IPS DF 6.9 (cell line): ENCODE measurements around the gene SLC29A4.
"Not testable (repeated sequence)": the region's sequence is repeated elsewhere in the genome, so short reads cannot be mapped to it uniquely, and the experiment has no call there.

ENCODE experiments used
- DNase-seq: peaks from one replicate; pipeline ENCODE4 v3.0.0-alpha.2; 2013; ENCODE audit warnings: low read depth, low spot score
- H3K27ac ChIP-seq: one replicate; pipeline ENCODE4 v1.5.1; 2013; ENCODE audit warnings: low read length, control low read depth
- H3K27me3 ChIP-seq: 2 replicates; pipeline ENCODE4 v1.6.1; 2013; ENCODE audit warnings: mild to moderate bottlenecking, low read length; ENCODE audit not compliant: control insufficient read depth, insufficient read depth
- H3K36me3 ChIP-seq: 2 replicates; pipeline ENCODE4 v1.6.1; 2013; ENCODE audit warnings: low read length; ENCODE audit not compliant: control insufficient read depth, insufficient read depth
- H3K4me1 ChIP-seq: 2 replicates; pipeline ENCODE4 v1.6.1; 2013; ENCODE audit warnings: low read length; ENCODE audit not compliant: control insufficient read depth, insufficient read depth
- H3K4me3 ChIP-seq: 2 replicates; pipeline ENCODE4 v1.5.1; 2013; ENCODE audit warnings: mild to moderate bottlenecking, low read length
- H3K9me3 ChIP-seq: 2 replicates; pipeline ENCODE4 v1.6.1; 2013; ENCODE audit warnings: low read length, inconsistent platforms; ENCODE audit not compliant: control insufficient read depth, insufficient read depth
- WGBS: extraction: QIAGEN DNeasy Blood & Tissue Kit; methylation state at CpG from one replicate; pipeline ENCODE4 v1.1.7; 2013; ENCODE audit warnings: mixed read lengths, missing lambda C conversion rate; ENCODE audit not compliant: insufficient read length, insufficient coverage; 5-methylcytosine and 5-hydroxymethylcytosine counted together

SLC29A4 gene

DNA sequence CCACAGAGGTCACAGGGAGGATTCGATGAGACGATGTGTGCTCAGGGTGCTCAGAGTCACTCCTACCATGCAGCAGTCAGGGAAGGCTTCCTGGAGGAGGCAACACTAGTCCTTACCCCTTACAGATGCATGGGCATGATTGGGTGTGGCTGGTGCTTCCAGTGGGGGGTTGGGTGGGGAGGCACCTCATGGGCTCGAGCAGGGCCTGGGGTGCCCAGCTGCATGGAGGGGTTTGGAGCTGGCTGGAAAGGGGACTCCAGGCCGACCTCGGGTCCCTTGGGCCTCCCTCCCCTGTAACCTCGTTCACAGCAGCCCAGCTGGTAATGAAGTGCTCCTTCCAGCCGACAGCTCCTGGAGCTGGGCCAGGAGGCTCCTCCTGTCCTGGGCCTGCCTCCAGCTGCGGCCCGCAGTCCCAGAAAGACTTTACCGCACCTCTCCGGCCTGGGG, 7.7 kb upstream of the SLC29A4 start:
- not testable (repeated sequence) for H3K27me3 ChIP-seq, H3K9me3 ChIP-seq, H3K4me3 ChIP-seq, H3K27ac ChIP-seq, H3K4me1 ChIP-seq, H3K36me3 ChIP-seq, DNase-seq
- WGBS: no CpG with 5 or more reads among the region's 11 CpGs

DNA sequence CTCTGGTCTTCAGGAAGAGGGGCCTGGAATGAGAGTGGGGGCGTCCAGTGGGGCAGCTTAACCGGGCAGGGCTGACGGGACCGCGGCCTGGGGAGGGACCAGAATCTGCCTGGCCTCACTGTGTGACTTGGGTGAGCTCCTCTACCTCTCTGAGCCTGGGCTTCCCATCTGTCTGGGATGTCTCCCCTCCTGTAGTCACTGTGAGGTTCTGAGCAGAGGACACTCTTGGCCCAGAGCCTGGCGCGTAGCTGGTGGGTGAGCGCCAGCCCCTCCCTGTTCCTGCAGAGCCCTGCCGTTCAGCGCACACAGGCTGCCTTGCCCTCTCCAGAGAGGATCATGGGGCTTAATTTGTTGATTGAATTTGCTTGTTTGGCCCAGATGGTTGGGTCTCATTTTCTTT, 7.2 kb upstream of the SLC29A4 start:
- WGBS: no CpG with 5 or more reads among the region's 10 CpGs
- H3K27me3 ChIP-seq, H3K27ac ChIP-seq, H3K9me3 ChIP-seq, DNase-seq, H3K36me3 ChIP-seq, H3K4me1 ChIP-seq, H3K4me3 ChIP-seq: not testable (repeated sequence)

DNA sequence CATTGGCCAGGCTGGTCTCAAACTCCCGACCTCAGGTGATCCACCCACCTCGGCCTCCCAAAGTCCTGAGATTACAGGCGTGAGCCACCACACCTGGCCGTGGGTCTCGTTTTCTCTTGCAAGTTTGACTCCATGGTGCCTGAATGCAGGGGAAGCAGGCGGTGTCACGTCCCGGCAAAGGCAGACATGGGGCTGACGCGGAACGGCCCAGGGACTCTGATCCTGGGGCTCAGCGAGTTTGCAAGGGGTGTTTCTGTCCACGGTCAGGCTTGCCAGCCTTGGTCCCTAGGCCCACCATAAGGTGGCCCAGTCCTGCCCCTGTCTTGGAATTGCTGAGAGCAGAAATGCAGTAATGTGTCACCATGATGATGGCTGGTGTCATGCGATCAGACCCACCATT, 6.6 kb upstream of the SLC29A4 start:
- WGBS: no CpG with 5 or more reads among the region's 14 CpGs
- not testable (repeated sequence) for H3K9me3 ChIP-seq, H3K27ac ChIP-seq, H3K36me3 ChIP-seq, DNase-seq, H3K4me3 ChIP-seq, H3K4me1 ChIP-seq, H3K27me3 ChIP-seq

DNA sequence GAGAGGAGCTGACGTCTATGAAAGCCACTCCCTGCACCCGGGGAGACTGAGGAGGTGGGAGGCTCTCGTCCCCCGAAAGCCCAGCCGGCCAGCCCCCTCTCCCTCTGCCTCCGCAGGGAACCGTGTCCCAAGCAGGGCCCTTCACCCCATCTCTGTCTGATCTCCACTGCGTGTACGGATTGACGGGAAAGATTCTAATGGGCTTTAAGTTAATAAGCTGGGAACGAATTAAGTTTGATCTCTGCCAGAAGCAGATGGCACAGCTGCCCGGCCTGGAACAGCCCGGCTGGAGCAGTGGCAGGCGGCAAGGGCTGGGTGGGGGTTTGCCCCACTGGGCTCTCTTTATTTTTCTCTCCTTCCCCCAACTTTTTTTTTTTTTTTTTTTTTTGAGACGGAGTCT, 6.1 kb upstream of the SLC29A4 start:
- no peak for DNase-seq
- Histone ChIP-seq H3K4me1 (no peaks in the 10 kb centered on the region), H3K4me3 (no peak overlapping the region), H3K27me3 (no peaks in the 10 kb centered on the region), H3K36me3 (no peaks in the 10 kb centered on the region), H3K27ac (no peak overlapping the region), H3K9me3 (no peaks in the 10 kb centered on the region)
- WGBS: no CpG with 5 or more reads among the region's 15 CpGs

DNA sequence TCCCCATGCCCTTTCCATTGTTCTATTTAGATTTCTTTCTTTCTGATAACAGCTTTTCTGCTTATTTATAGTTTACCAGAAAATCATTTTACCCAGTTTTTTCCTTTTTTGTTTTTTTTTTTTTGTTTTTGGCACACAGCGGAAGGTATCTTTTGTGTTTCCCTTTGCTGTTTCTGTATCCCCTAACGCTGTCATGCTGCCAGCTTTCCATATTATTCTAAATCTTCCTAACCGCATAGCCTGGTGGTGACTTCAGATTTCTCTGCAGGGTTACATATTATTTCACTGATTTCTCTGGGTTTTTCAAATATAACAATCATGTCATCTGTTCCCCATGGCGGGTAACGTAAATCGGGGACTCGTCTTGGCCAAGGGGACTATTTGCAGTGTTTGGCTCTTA, 4.0 kb upstream of the SLC29A4 start:
- Histone ChIP-seq H3K27me3 (no peaks in the 10 kb centered on the region; the same call in 1 of the 2 replicates), H3K36me3 (no peaks in the 10 kb centered on the region), H3K9me3 (no peaks in the 10 kb centered on the region), H3K27ac (no peak overlapping the region), H3K4me3 (no peak overlapping the region), H3K4me1 (no peaks in the 10 kb centered on the region)
- DNase-seq: no peak
- WGBS: no CpG with 5 or more reads among the region's 7 CpGs

DNA sequence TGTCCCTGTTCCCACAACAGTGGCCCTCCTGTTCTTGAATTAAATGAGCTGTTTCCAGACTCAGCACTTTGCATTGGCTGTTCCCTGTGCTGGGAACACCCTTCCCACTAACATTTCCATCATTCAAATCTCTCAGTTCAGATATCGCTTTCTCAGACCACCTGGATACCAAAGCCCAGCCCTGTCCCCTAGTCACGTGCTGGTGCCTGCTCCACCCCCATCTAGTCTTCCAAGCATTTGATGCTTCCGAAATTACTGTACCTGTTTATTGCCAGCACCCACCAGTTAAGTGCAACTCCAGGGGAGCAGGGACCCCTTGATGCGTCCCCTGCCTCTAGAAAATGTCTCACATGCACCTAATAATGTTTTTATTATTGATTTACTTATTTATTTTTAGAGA, 3.0 kb upstream of the SLC29A4 start:
- no peaks in the 10 kb centered on the region; the same call in 1 of the 2 replicates for H3K27me3 ChIP-seq
- WGBS: no CpG with 5 or more reads among the region's 4 CpGs
- DNase-seq: no peak
- no peak overlapping the region for H3K4me3 ChIP-seq
- H3K36me3 ChIP-seq: no peaks in the 10 kb centered on the region
- H3K9me3 ChIP-seq: no peaks in the 10 kb centered on the region
- no peak overlapping the region for H3K27ac ChIP-seq
- no peaks in the 10 kb centered on the region for H3K4me1 ChIP-seq

DNA sequence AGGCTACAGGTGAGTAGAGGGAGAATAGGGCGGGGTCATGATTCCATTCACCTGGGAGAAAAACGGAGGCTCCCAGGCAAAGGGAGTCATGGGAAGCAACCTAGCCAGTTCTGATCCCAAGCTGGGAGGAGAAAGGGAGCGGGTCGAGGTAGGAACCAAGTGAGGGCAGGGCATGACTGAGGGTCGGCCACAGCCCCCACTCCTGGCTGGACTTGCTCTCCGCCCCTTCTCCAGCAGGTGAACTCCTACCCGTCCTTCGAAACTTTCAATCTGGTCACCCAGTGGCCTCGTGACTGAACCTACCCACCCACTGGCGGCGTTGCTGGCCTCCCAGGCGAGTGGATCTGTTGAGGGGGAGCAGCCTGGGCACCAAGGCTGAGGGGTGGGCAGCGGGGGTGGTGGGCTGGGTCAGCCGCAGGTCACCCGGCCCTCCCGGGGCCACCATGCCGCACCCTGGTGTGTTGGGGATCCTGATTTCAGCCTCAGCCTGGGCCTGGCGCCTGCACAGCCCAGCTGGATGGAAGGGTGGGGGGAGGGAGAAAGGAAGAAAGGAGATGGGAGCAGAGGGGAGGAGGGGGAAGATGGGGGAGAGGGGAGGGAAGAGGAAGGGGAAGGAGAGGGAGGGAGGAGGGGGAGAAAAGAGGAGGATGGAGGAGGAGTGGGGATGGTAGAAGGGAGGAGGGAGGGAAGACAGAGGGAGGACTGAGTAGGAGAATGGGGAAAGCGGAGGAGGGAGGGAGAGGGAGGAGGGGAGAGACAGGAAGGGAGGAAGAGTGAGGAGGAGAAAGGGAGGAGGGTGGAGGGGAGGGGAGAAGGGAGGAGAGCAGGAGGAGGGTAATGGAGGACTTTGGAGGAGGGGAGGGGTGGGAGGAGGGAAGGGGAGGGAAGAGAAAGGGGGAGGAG, 894 bp upstream of the SLC29A4 start:
- not testable (repeated sequence) for H3K4me3 ChIP-seq, DNase-seq

DNA sequence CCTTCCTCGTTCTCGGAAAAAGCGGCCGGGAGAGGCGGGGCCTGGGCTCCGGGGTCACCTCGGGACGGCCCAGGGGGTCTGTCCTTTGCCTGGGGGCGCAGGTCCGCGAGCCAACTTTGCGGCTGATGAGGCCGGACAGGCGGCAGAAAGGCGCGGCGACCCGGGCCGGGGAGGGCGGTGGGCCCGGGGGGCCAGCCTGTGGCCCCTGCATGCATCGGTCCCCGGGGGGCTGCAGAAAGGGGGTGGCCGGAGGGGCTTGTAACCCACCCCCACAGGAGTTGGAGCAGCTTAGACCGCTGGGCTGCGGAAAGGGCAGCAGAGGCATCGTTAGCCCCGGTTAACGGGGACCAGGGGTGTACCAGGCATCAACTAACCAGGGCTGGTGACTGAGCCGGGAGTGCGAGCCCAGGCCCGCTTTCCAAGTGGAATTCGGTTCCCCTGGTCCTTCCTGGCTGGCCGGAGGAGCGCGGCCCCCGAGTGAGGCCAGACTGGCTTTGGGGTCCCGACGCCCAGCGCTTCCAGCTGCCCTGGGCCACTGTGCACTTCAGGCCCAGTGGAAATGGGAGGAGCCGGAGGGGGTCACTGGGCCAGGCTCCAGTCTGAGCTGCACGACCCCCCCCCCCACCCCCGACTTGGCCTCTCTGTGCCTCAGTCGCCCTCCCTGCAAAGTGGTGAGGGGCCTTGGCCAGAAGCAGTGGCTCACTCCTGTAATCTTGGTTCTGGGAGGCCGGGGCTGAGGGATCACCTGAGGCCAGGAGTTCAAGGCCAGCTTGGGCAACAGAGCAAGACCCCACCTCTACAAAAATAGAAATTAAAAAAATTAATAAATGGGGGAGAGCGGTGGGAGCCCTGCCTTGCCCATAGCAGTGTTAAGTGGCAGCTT, 919 bp downstream of the SLC29A4 start:
- no CpG with 5 or more reads among the region's 46 CpGs for WGBS
- Histone ChIP-seq H3K36me3 (no peaks in the 10 kb centered on the region), H3K4me1 (no peaks in the 10 kb centered on the region), H3K27ac (no peak overlapping the region), H3K9me3 (no peaks in the 10 kb centered on the region), H3K27me3 (no peaks in the 10 kb centered on the region; the same call in 1 of the 2 replicates), H3K4me3 (peak overlapping the region; percentile 51; the same call in 1 of the 2 replicates)
- DNase-seq: no peak

More for the DNA sequence above, 894 bp upstream of the SLC29A4 start:
- not testable (repeated sequence) for H3K36me3 ChIP-seq, H3K27ac ChIP-seq, H3K4me1 ChIP-seq, H3K9me3 ChIP-seq, H3K27me3 ChIP-seq
- WGBS: no CpG with 5 or more reads among the region's 19 CpGs

DNA sequence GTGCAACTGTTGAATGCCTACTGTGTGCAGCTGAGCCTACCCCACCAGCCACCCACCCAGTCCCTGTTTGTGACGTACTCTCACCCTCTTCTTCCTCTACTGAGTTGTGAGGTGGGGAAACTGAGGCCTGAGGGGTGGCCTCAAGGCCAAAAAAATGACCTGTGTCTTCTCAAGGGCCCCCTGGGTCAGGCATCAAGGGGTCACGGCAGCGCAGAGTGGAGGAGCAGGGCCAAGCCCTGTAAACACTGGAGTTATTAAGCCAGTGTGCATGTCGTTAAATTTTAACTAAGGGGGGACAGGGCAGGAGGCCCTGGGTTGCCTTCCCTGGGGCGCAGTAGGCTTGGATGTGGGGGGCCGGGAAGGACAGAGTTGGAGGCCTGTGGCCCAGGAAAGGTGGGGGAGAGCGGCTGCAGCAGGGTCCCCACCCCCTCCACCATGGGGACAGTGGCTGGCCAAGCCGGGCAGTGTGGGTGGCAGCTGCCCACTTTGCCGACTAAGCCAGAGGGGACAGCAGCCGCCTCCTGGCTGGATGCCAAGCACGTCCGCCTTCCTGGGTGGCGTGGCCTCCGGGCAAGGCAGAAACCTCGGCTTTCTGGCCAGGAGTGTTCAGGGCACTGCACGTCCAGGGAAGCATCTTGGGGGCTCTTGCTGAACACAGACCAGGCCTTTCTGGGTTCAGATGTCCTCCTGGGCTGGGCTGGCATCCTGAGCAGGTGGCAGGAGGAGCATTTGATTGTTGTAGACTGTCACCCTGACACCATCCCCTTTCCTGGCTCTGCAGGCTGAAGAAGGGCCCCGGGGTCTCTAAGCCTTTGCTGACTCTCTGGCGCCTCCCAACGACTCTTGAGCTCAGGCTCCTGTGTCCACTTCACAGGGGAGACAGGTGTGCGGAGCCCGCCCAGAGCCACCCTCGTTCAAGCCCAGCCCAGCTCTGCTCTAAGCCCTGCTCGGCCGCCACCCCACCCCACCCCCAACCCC, 1.9 kb downstream of the SLC29A4 start:
- no peaks in the 10 kb centered on the region; the same call in 1 of the 2 replicates for H3K27me3 ChIP-seq
- no peak overlapping the region for H3K4me3 ChIP-seq
- no peak overlapping the region for H3K27ac ChIP-seq
- no peak for DNase-seq
- no CpG with 5 or more reads among the region's 24 CpGs for WGBS
- no peaks in the 10 kb centered on the region for H3K36me3 ChIP-seq
- no peaks in the 10 kb centered on the region for H3K4me1 ChIP-seq
- H3K9me3 ChIP-seq: no peaks in the 10 kb centered on the region
